Lung (tissue), 12 donors: ENCODE measurements around the gene DNAH14. TPM values are rescaled to one million over a fixed set of nuclear protein-coding genes. Genes with fewer than 3 reads are reported as not detected.

Experiments
- ATAC-seq: fragments of 200-7000 bp; cut with Tn5 transposase; one replicate; pipeline ENCODE4 v1.9.1; 2020; ENCODE audit warnings: moderate number of reproducible peaks; ENCODE audit not compliant: insufficient read depth, low FRiP score
- DNase-seq, 3 donors: peaks; one replicate each; pipeline ENCODE4 v3.0.0-alpha.2; 2013 to 2017
- H3K27ac ChIP-seq, 2 donors: one replicate each; pipeline ENCODE4 v1.5.1; 2013; ENCODE audit warnings: mild to moderate bottlenecking in 2 of 2, moderate library complexity in 2 of 2, control low read depth in 1 of 2, inconsistent platforms in 1 of 2, low read depth in 1 of 2, low read length in 1 of 2
- H3K27me3 ChIP-seq, 3 donors: one replicate each; pipeline ENCODE4 v1.5.1; 2013; ENCODE audit warnings: low read length in 2 of 3; ENCODE audit not compliant: control insufficient read depth in 3 of 3, insufficient read depth in 3 of 3
- H3K36me3 ChIP-seq, 4 donors: one replicate each; pipeline ENCODE4 v1.5.1; 2013; ENCODE audit warnings: low read length in 4 of 4, mild to moderate bottlenecking in 1 of 4, moderate library complexity in 1 of 4; ENCODE audit not compliant: control insufficient read depth in 4 of 4, insufficient read depth in 4 of 4
- H3K4me1 ChIP-seq, 5 donors: one replicate each; pipeline ENCODE4 v1.5.1; 2013; ENCODE audit warnings: low read length in 5 of 5, mild to moderate bottlenecking in 2 of 5, moderate library complexity in 1 of 5; ENCODE audit not compliant: control insufficient read depth in 5 of 5, insufficient read depth in 5 of 5
- H3K4me3 ChIP-seq: one replicate; pipeline ENCODE4 v1.5.1; 2013; ENCODE audit warnings: mild to moderate bottlenecking, control low read depth, moderate library complexity
- H3K9ac ChIP-seq, 2 donors: one replicate each; pipeline ENCODE4 v1.5.1; 2013; ENCODE audit warnings: low read length in 2 of 2, control low read depth in 1 of 2; ENCODE audit not compliant: insufficient read depth in 1 of 2
- H3K9me3 ChIP-seq, 4 donors: one replicate each; pipeline ENCODE4 v1.5.1; 2013; ENCODE audit warnings: low read length in 3 of 4, mild to moderate bottlenecking in 1 of 4, moderate library complexity in 1 of 4; ENCODE audit not compliant: control insufficient read depth in 4 of 4, insufficient read depth in 3 of 4
- WGBS, 2 donors: extraction: QIAGEN DNeasy Blood & Tissue Kit; methylation state at CpG; one replicate each; pipeline ENCODE4 v1.1.7; 2013; 5-methylcytosine and 5-hydroxymethylcytosine counted together
- polyA plus RNA-seq, 2 donors: library from polyadenylated mRNA; stranded (reverse); fragments of 200-250 nt; gene quantifications; one replicate each; pipeline ENCODE4 v1.2.1, GENCODE V29; 2013
- total RNA-seq, 2 donors: library from RNA; depleted of rRNA in 1 of 2; stranded (reverse); fragments of >200 nt in 1 of 2; gene quantifications; one replicate each; pipeline ENCODE4 v1.2.1, GENCODE V29; 2014 to 2021
- TF ChIP-seq, protein P1 (sequence below): IDR thresholded peaks from 2 replicates; pipeline ENCODE4 v1.5.1; 2012; ENCODE audit warnings: mild to moderate bottlenecking; ENCODE audit errors: control extremely low read depth, extremely low read depth
- donor health status: control.
- donor health status: control.
- donor health status: Bipolar disorder and iron deficiency.
- donor health status: healthy.
- donor health status: DM: yes; HTN: yes; CAD: no.

DNAH14 gene
- total and polyA plus RNA-seq, 4 donors: 3.0 to 61.3 (median 7.9) TPM

DNA sequence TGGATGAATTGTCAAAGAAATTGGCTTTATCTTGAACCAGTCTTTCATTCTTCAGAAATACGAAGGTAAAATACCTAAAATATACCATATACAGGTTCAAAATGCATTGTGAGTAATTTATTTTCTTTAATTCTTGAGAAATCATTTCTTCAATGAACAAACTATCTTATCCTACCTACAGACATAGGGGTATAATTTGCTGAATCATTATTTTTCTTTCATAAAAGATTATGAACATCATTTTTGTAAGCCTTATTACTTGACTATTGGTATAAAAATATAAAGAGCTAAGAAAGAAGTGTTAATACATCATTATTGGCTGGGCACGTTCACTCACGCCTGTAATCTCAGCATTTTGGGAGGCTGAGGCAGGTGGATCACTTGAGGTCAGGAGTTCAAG, 167.7 kb downstream of the DNAH14 start:
- H3K27ac ChIP-seq: no peak overlapping the region
- TF ChIP-seq, protein P1, sequence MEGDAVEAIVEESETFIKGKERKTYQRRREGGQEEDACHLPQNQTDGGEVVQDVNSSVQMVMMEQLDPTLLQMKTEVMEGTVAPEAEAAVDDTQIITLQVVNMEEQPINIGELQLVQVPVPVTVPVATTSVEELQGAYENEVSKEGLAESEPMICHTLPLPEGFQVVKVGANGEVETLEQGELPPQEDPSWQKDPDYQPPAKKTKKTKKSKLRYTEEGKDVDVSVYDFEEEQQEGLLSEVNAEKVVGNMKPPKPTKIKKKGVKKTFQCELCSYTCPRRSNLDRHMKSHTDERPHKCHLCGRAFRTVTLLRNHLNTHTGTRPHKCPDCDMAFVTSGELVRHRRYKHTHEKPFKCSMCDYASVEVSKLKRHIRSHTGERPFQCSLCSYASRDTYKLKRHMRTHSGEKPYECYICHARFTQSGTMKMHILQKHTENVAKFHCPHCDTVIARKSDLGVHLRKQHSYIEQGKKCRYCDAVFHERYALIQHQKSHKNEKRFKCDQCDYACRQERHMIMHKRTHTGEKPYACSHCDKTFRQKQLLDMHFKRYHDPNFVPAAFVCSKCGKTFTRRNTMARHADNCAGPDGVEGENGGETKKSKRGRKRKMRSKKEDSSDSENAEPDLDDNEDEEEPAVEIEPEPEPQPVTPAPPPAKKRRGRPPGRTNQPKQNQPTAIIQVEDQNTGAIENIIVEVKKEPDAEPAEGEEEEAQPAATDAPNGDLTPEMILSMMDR: no peak
- WGBS, 2 donors: 77 to 94% methylated on average over 3 of the region's 3 CpGs
- H3K27me3 ChIP-seq: no peaks in the 10 kb centered on the region
- H3K36me3 ChIP-seq: no peaks in the 10 kb centered on the region
- no peak overlapping the region for H3K9ac ChIP-seq
- no peak overlapping the region for H3K4me3 ChIP-seq
- ATAC-seq: no peak
- H3K9me3 ChIP-seq: peaks cover 0 to 8% (median 4%) of the 10 kb centered on the region in 4 donors
- no peaks in the 10 kb centered on the region for H3K4me1 ChIP-seq
- DNase-seq: no peak

DNA sequence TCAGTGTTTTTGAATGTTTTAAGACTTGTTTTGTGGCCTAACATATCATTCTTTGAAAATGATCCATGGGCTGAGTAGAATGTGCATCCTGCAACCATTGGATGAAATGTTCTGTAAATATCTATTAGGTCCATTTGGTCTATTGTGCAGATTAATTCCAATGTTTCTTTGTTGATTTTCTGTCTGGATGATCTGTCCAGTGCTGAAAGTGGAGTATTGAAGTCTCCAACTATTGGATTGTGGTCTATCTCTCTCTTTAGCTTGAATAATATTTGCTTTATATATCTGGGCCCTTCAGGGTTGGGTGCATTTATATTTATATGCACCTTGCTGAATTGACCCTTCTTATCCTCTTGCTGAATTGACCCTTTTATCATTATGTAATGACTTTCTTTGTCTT, 181.5 kb downstream of the DNAH14 start:
- Histone ChIP-seq H3K9me3 (peaks cover 0 to 6% (median 0%) of the 10 kb centered on the region in 4 donors), H3K4me1 (no peaks in the 10 kb centered on the region), H3K4me3 (no peak overlapping the region), H3K27ac (no peak overlapping the region), H3K9ac (no peak overlapping the region), H3K36me3 (no peaks in the 10 kb centered on the region), H3K27me3 (no peaks in the 10 kb centered on the region)
- ATAC-seq (no peak), DNase-seq (no peak)
- TF ChIP-seq, protein P1: no peak

DNA sequence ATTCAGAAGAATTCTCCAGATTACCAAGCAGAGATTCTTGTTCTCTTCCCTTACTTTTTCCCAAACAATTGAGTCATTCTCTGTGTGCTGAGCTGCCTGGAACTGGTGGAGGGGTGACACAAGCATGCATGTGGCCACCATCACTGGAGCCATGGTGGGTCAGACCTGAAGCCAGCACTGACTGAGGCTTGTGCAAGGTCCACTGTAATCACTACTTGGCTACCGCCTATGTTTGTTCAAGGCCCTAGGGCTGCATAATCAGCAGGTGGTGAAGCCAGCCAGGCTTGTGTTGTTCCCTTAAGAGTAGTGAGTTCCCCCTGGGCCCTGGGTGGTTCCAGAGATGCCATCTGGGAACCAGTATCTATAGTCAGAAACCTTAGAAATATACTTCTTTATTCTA, 183.8 kb downstream of the DNAH14 start:
- no peak for DNase-seq
- Histone ChIP-seq H3K4me3 (no peak overlapping the region), H3K27ac (no peak overlapping the region), H3K27me3 (no peaks in the 10 kb centered on the region), H3K9ac (no peak overlapping the region), H3K9me3 (peaks cover 0 to 6% (median 0%) of the 10 kb centered on the region in 4 donors), H3K36me3 (no peaks in the 10 kb centered on the region), H3K4me1 (no peaks in the 10 kb centered on the region)
- TF ChIP-seq, protein P1: no peak
- WGBS, 2 donors: 55 to 100% methylated on average over 1 of the region's 1 CpG
- no peak for ATAC-seq

DNA sequence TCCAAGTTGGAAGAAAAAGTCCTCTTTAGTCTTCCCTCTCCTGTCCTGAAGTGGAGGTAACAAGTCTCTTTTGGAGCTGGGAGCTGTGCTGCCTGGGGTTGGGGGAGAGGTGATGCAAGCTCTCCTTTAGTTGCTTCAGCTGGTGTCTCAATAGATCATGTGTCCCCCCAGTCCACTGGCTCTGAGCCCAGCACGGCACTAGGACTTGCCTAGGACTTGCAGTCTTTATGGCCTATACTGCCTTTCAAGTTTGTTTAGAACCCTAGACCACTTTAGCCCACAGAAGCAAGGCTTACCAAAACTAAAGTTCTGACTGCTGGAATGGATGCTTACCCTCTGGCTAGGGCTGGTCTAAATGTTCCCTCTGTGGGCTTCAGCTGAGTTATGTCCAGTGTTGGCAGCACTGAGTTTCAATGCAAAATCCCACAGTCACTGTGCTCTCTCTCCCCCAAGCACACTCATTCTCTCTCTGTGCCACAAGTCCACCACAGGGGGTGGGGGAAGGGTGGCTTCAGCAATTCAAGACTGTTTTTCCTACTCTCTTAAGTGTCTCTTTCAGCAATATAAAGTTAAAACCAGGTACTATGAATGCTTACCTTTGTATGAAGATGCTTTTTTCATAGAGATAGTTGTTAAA, 185.0 kb downstream of the DNAH14 start:
- H3K9me3 ChIP-seq: peaks cover 0 to 6% (median 0%) of the 10 kb centered on the region in 4 donors
- TF ChIP-seq, protein P1: no peak
- H3K9ac ChIP-seq: no peak overlapping the region
- H3K36me3 ChIP-seq: no peaks in the 10 kb centered on the region
- no peak overlapping the region for H3K4me3 ChIP-seq
- no peak for DNase-seq
- H3K27me3 ChIP-seq: no peaks in the 10 kb centered on the region
- H3K4me1 ChIP-seq: no peaks in the 10 kb centered on the region
- WGBS, 2 donors: 50 to 66% methylated on average over 1 of the region's 1 CpG
- no peak for ATAC-seq
- no peak overlapping the region for H3K27ac ChIP-seq
